HCT116 (cell line): ENCODE measurements around the gene CACNA2D3. TPM values are rescaled to one million over a fixed set of nuclear protein-coding genes. Genes with fewer than 3 reads are reported as not detected.

ENCODE experiments used
- ATAC-seq: fragments of 200-7000 bp; cut with Tn5 transposase; 2 replicates; pipeline ENCODE4 v1.9.1; 2020; ENCODE audit warnings: mild to moderate bottlenecking, moderate library complexity
- BruUV-seq: library from RNA; stranded (reverse); fragments of 400-500 nt; replicated peaks from 2 replicates; lab custom pipeline; 2021; lab: Mats Ljungman, UMichigan
- CTCF ChIA-PET: fragments of 300-600 bp; sonication (Branson Sonifier 250); formaldehyde crosslinking; loops from one replicate; lab custom pipeline; 2021; ENCODE audit warnings: antibody characterized with exemption; lab: Charles Lee
- POLR2A ChIA-PET: fragments of 300-600, 350-600 bp; sonication (Branson Sonifier 250); formaldehyde crosslinking; loops from one replicate; lab custom pipeline; 2021; ENCODE audit warnings: antibody characterized with exemption; lab: Charles Lee
- RAD21 ChIA-PET, 2 experiments: fragments of 300-600 bp; sonication (Branson Sonifier 250); formaldehyde crosslinking; loops; one replicate each; lab custom pipeline; 2023; ENCODE audit warnings: low total read pairs in 2 of 2; ENCODE audit not compliant: uncharacterized antibody in 2 of 2, unreplicated experiment in 2 of 2, low non-redundant PET in 1 of 2; lab: Charles Lee
- DNase-seq: peaks from one replicate; pipeline ENCODE4 v3.0.0-alpha.2; 2010; ENCODE audit warnings: low read depth, low spot score
- H2AFZ ChIP-seq: fragments of 200-600 bp; shearing (Covaris generic), sonication (generic); 2 replicates; pipeline ENCODE4 v1.6.1; 2017; ENCODE audit warnings: low read depth, mixed run types, mixed read lengths, antibody characterized with exemption, low read length; ENCODE audit not compliant: poor library complexity, severe bottlenecking
- H3K27ac ChIP-seq: 2 replicates; pipeline ENCODE4 v1.5.1; 2012; ENCODE audit warnings: low read depth, low read length
- H3K27me3 ChIP-seq: fragments of 200-600 bp; sonication (generic); 2 replicates; pipeline ENCODE4 v1.6.1; 2016; ENCODE audit warnings: mixed run types, low read length, mixed read lengths; ENCODE audit not compliant: insufficient read depth
- H3K36me3 ChIP-seq, 2 experiments: fragments of 200-500 bp in 1 of 2; fragments of 200-600 bp in 1 of 2; sonication (Bioruptor generic) in 1 of 2; sonication (generic) in 1 of 2; 2 replicates each; pipeline versions ENCODE4 v1.5.1 to v1.6.1; 2014 to 2016; ENCODE audit warnings: low read length in 2 of 2, inconsistent platforms in 1 of 2, mixed read lengths in 1 of 2, mixed run types in 1 of 2; ENCODE audit not compliant: insufficient read depth in 2 of 2, control insufficient read depth in 1 of 2
- H3K4me1 ChIP-seq, 2 experiments: fragments of 200-600 bp in 1 of 2; sonication (generic) in 1 of 2; 2 replicates each; pipeline versions ENCODE4 v1.5.1 to v1.6.1; 2012 to 2017; ENCODE audit warnings: low read length in 2 of 2, inconsistent platforms in 1 of 2, mild to moderate bottlenecking in 1 of 2, mixed read lengths in 1 of 2, mixed run types in 1 of 2, moderate library complexity in 1 of 2; ENCODE audit not compliant: insufficient read depth in 2 of 2, control insufficient read depth in 1 of 2
- H3K4me2 ChIP-seq: fragments of 200-600 bp; sonication (generic); 2 replicates; pipeline ENCODE4 v1.6.1; 2017; ENCODE audit warnings: mixed run types, low read length, mixed read lengths
- H3K4me3 ChIP-seq, 2 experiments: fragments of 200-600 bp in 1 of 2; sonication (generic) in 1 of 2; replicated peaks in 1 of 2; 2 replicates each; pipeline ENCODE4 v1.5.1; 2011 to 2016; ENCODE audit warnings: low read length in 2 of 2, control low read depth in 1 of 2, low read depth in 1 of 2, mild to moderate bottlenecking in 1 of 2, mixed read lengths in 1 of 2, mixed run types in 1 of 2
- H3K79me2 ChIP-seq: fragments of 200-600 bp; sonication (generic); 2 replicates; pipeline ENCODE4 v1.6.1; 2017; ENCODE audit warnings: mild to moderate bottlenecking, mixed run types, low read length, moderate library complexity, mixed read lengths; ENCODE audit not compliant: insufficient read depth
- H3K9ac ChIP-seq: fragments of 200-600 bp; sonication (generic); 2 replicates; pipeline ENCODE4 v1.6.1; 2016; ENCODE audit warnings: low read length, mixed read lengths
- H3K9me2 ChIP-seq: fragments of 200-600 bp; sonication (generic), shearing (Covaris generic); 2 replicates; pipeline ENCODE4 v1.6.1; 2017; ENCODE audit warnings: mixed run types, mild to moderate bottlenecking, moderate library complexity; ENCODE audit not compliant: insufficient read depth
- H3K9me3 ChIP-seq, 2 experiments: fragments of 200-500 bp in 1 of 2; fragments of 200-600 bp in 1 of 2; sonication (Bioruptor generic) in 1 of 2; sonication (generic) in 1 of 2; 2 replicates each; pipeline ENCODE4 v1.6.1; 2014 to 2017; ENCODE audit warnings: low read length in 2 of 2, mixed read lengths in 2 of 2, inconsistent platforms in 1 of 2, low read depth in 1 of 2, mild to moderate bottlenecking in 1 of 2, mixed run types in 1 of 2, moderate library complexity in 1 of 2; ENCODE audit not compliant: control insufficient read depth in 1 of 2, insufficient read depth in 1 of 2
- H4K20me1 ChIP-seq: fragments of 200-600 bp; sonication (generic), shearing (Covaris generic); 2 replicates; pipeline ENCODE4 v1.6.1; 2017; ENCODE audit warnings: mixed run types, mild to moderate bottlenecking, moderate library complexity; ENCODE audit not compliant: insufficient read depth
- CBX3 ChIP-seq: IDR thresholded peaks from 2 replicates; pipeline ENCODE4 v1.6.1; 2012; ENCODE audit warnings: low read depth
- CEBPB ChIP-seq: IDR thresholded peaks from 2 replicates; pipeline ENCODE4 v1.6.1; 2012; ENCODE audit warnings: low read depth
- EGR1 ChIP-seq: IDR thresholded peaks from 2 replicates; pipeline ENCODE4 v1.6.1; 2012; ENCODE audit warnings: low read depth
- ELF1 ChIP-seq: IDR thresholded peaks from 2 replicates; pipeline ENCODE4 v1.6.1; 2012; ENCODE audit warnings: low read depth, borderline replicate concordance
- EZH2 ChIP-seq: fragments of 200-600 bp; sonication (generic); IDR thresholded peaks from 2 replicates; pipeline ENCODE4 v1.6.1; 2017; ENCODE audit warnings: antibody characterized with exemption, mixed run types
- EZH2phosphoT487 ChIP-seq: fragments of 200-600 bp; IDR thresholded peaks from 2 replicates; pipeline ENCODE4 v1.6.1; 2018; ENCODE audit warnings: antibody characterized with exemption, borderline replicate concordance
- FOSL1 ChIP-seq: IDR thresholded peaks from 2 replicates; pipeline ENCODE4 v1.6.1; 2012; ENCODE audit warnings: low read depth
- POLR2AphosphoS5 ChIP-seq: IDR thresholded peaks from 2 replicates; pipeline ENCODE4 v1.6.1; 2011; ENCODE audit warnings: mild to moderate bottlenecking, low read depth, low read length, moderate library complexity
- SIN3A ChIP-seq: IDR thresholded peaks from 2 replicates; pipeline ENCODE4 v1.6.1; 2012; ENCODE audit warnings: low read depth
- SP1 ChIP-seq: IDR thresholded peaks from 2 replicates; pipeline ENCODE4 v1.6.1; 2012; ENCODE audit warnings: low read depth
- SRF ChIP-seq: IDR thresholded peaks from 2 replicates; pipeline ENCODE4 v1.6.1; 2012; ENCODE audit warnings: low read depth
- TCF7L2 ChIP-seq: IDR thresholded peaks from 2 replicates; pipeline ENCODE4 v1.7.0; 2011; ENCODE audit warnings: borderline replicate concordance, inconsistent platforms; ENCODE audit not compliant: insufficient read depth, insufficient read length; ENCODE audit errors: extremely low read depth
- YY1 ChIP-seq: IDR thresholded peaks from 2 replicates; pipeline ENCODE4 v1.6.1; 2011; ENCODE audit warnings: low read length, low read depth, moderate library complexity, mild to moderate bottlenecking; ENCODE audit not compliant: insufficient replicate concordance; ENCODE audit errors: extremely low read depth
- ZNF274 ChIP-seq: fragments of 200-500 bp; sonication (Bioruptor generic); IDR thresholded peaks from 2 replicates; pipeline ENCODE4 v1.6.1; 2014; ENCODE audit warnings: mild to moderate bottlenecking, low read depth, low read length, inconsistent platforms
- intact Hi-C: fragments of 100-400 bp; cut with micrococcal nuclease; formaldehyde crosslinking; loops from 2 replicates; pipeline ENCODE4 v1.10.0; 2022
- total RNA-seq: library from RNA; stranded (reverse); gene quantifications from one replicate; pipeline ENCODE4 v1.2.1, GENCODE V29; 2021; ENCODE audit not compliant: unreplicated experiment
- TF ChIP-seq, protein P1 (sequence below), 3 experiments: fragments of 200-600 bp in 1 of 3; sonication (generic) in 1 of 3; IDR thresholded peaks in 2 of 3; conservative IDR thresholded peaks in 1 of 3; 2 replicates each; pipeline ENCODE4 v1.5.1; 2012 to 2017; ENCODE audit warnings: low read depth in 2 of 3, low read length in 2 of 3, antibody characterized with exemption in 1 of 3, borderline replicate concordance in 1 of 3, control low read depth in 1 of 3, mild to moderate bottlenecking in 1 of 3, mixed read lengths in 1 of 3, mixed run types in 1 of 3, moderate library complexity in 1 of 3; ENCODE audit not compliant: insufficient read depth in 1 of 3
- TF ChIP-seq, protein P2 (sequence below): IDR thresholded peaks from 2 replicates; pipeline ENCODE4 v1.6.1; 2012
- TF ChIP-seq, protein P3 (sequence below): IDR thresholded peaks from 2 replicates; pipeline ENCODE4 v1.6.1; 2012

The CACNA2D3 gene
- total RNA-seq, 1 experiment from 2014 or later: 0.20 TPM

DNA sequence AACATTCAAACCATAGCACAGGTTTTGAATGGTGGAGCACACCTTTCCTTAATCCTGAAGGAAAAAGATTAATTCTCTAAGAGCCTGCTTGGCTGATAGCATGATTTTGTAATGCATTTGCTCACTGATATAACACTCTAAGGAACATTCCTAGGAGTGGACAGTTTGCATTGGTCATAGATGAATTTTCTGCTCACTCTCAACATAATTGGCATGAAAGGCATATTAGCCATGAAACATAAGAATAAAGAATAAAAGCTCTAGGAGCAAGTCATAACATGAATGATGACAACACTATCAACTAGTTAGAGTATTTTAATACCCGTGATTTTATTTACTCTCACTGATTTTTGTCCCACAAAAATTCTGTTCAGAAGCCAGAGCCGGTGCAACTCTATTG is 839.8 kb downstream of the CACNA2D3 start:
- Histone ChIP-seq H3K9ac (no peak overlapping the region), H3K4me2 (no peak overlapping the region), H3K79me2 (no peaks in the 10 kb centered on the region), H3K27me3 (no peaks in the 10 kb centered on the region), H3K9me3 (peaks cover 0 to 3% of the 10 kb centered on the region in 2 experiments; a peak in 2 of 4 replicates), H3K9me2 (no peaks in the 10 kb centered on the region), H2AFZ (no peak overlapping the region), H3K4me3 (no peak overlapping the region), H4K20me1 (no peaks in the 10 kb centered on the region), H3K4me1 (no peaks in the 10 kb centered on the region), H3K36me3 (no peaks in the 10 kb centered on the region), H3K27ac (no peak overlapping the region)
- no peak for DNase-seq
- POLR2A ChIA-PET: no interaction called here
- RAD21 ChIA-PET: no interaction called here
- intact Hi-C loops: no loop called here
- no peak for ATAC-seq
- no TSS peak for BruUV-seq
- TF ChIP-seq ZNF274: no peak
- TF ChIP-seq, protein P1, sequence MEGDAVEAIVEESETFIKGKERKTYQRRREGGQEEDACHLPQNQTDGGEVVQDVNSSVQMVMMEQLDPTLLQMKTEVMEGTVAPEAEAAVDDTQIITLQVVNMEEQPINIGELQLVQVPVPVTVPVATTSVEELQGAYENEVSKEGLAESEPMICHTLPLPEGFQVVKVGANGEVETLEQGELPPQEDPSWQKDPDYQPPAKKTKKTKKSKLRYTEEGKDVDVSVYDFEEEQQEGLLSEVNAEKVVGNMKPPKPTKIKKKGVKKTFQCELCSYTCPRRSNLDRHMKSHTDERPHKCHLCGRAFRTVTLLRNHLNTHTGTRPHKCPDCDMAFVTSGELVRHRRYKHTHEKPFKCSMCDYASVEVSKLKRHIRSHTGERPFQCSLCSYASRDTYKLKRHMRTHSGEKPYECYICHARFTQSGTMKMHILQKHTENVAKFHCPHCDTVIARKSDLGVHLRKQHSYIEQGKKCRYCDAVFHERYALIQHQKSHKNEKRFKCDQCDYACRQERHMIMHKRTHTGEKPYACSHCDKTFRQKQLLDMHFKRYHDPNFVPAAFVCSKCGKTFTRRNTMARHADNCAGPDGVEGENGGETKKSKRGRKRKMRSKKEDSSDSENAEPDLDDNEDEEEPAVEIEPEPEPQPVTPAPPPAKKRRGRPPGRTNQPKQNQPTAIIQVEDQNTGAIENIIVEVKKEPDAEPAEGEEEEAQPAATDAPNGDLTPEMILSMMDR (IDR thresholded peaks at IDR 0.05 in 2 of 3, conservative IDR thresholded peaks at IDR 0.05 in 1 of 3; ENCODE audit: borderline replicate concordance in 1 of 3, insufficient read depth in 1 of 3, low read depth in 2 of 3, low read length in 2 of 3): no peak
- no peak for TF ChIP-seq CEBPB
- TF ChIP-seq ELF1: no peak
- no peak for TF ChIP-seq YY1
- TF ChIP-seq, protein P2, sequence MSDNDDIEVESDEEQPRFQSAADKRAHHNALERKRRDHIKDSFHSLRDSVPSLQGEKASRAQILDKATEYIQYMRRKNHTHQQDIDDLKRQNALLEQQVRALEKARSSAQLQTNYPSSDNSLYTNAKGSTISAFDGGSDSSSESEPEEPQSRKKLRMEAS: no peak
- TF ChIP-seq CBX3: no peak
- CTCF ChIA-PET: no interaction called here

DNA sequence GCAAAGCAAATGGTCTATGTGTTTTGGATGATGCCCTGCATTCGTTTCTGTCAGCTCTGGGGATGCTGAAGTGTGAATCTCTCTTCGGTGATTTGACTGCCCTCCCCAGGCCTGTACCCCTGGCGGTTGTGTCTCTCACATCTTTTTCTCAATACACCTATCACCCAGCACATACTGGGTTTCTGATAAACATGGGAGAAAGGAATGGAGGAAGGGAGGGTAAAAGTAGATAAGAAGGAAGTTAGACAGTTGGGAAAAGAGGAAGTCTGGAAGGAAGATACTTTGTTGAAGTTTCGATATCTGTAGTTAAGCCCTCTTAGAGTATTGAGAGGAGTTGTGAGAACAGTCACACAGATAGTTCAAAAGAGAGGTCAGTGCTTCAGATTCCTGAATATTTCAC is 841.3 kb downstream of the CACNA2D3 start:
- H3K79me2 ChIP-seq: no peaks in the 10 kb centered on the region
- ChIA-PET POLR2A (no interaction called here), CTCF (no interaction called here), RAD21 (no interaction called here)
- peaks cover 0 to 3% of the 10 kb centered on the region in 2 experiments; a peak in 2 of 4 replicates for H3K9me3 ChIP-seq
- H2AFZ ChIP-seq: no peak overlapping the region
- H3K4me2 ChIP-seq: no peak overlapping the region
- H3K4me3 ChIP-seq: no peak overlapping the region
- no peak overlapping the region for H3K27ac ChIP-seq
- DNase-seq (no peak), ATAC-seq (no peak)
- intact Hi-C loops: no loop called here
- H3K36me3 ChIP-seq: no peaks in the 10 kb centered on the region
- no peaks in the 10 kb centered on the region for H3K4me1 ChIP-seq
- TF ChIP-seq YY1: no peak
- no peak for TF ChIP-seq TCF7L2
- no peak for TF ChIP-seq SRF
- TF ChIP-seq SP1: no peak
- TF ChIP-seq CEBPB: no peak
- TF ChIP-seq, protein P3, sequence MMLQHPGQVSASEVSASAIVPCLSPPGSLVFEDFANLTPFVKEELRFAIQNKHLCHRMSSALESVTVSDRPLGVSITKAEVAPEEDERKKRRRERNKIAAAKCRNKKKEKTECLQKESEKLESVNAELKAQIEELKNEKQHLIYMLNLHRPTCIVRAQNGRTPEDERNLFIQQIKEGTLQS: no peak
- no peak for TF ChIP-seq FOSL1
- TF ChIP-seq EZH2: no peak
- TF ChIP-seq EZH2phosphoT487: no peak
- no peak for TF ChIP-seq EGR1
- no peak for TF ChIP-seq CBX3
- no peak for TF ChIP-seq POLR2AphosphoS5
- no peak for TF ChIP-seq ELF1
- TF ChIP-seq, protein P2: no peak
- TF ChIP-seq SIN3A: no peak
- H4K20me1 ChIP-seq: no peaks in the 10 kb centered on the region
- no TSS peak for BruUV-seq
- H3K9ac ChIP-seq: no peak overlapping the region
- no peaks in the 10 kb centered on the region for H3K9me2 ChIP-seq
- no peaks in the 10 kb centered on the region for H3K27me3 ChIP-seq
